Activated T-cell treated with anti-CD3 and anti-CD28 coated beads, Interleukin-2, amount 50 U/mL, for 24 hours (primary cell): ENCODE measurements around the gene HELZ.
"Not testable (repeated sequence)": the region's sequence is repeated elsewhere in the genome, so short reads cannot be mapped to it uniquely, and the experiment has no call there.

Source experiments
- DNase-seq: peaks from one replicate; pipeline ENCODE4 v3.0.0-alpha.2; 2020
- H3K27ac Mint-ChIP-seq: 2 replicates; pipeline ENCODE4 v1.8.0; 2020; ENCODE audit warnings: mild to moderate bottlenecking, mixed read lengths
- H3K27me3 Mint-ChIP-seq: 2 replicates; pipeline ENCODE4 v1.8.0; 2020; ENCODE audit warnings: mixed read lengths
- H3K36me3 Mint-ChIP-seq: 2 replicates; pipeline ENCODE4 v1.8.0; 2020; ENCODE audit warnings: low read depth, mixed read lengths
- H3K4me1 Mint-ChIP-seq: 2 replicates; pipeline ENCODE4 v1.8.0; 2020; ENCODE audit warnings: low read depth, mixed read lengths
- H3K4me3 Mint-ChIP-seq: 2 replicates; pipeline ENCODE4 v1.8.0; 2020; ENCODE audit warnings: mild to moderate bottlenecking, moderate library complexity, mixed read lengths
- H3K9me3 Mint-ChIP-seq: 2 replicates; pipeline ENCODE4 v1.8.0; 2020; ENCODE audit warnings: mixed read lengths

The HELZ gene

DNA sequence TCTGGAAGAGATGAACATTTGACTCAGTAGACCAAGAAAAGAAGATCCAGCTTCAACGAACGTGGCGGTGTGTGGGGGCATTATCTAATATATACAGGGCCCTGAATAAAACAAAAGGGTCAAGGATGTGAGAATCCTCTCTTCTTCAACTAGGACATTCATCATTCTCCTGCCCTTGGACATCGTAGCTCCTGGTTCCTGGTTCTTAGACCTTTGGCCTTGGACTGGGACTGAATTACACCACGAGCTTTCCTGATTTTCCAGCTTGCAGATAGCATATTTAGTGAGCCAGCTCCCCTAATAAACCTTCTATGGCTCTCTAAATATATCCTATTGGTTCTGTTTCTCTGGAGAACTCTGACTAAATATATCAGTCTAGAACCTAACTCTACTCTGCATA lies 29.5 kb upstream of the HELZ start:
- no peak overlapping the region for H3K4me3 Mint-ChIP-seq
- no peaks in the 10 kb centered on the region for H3K9me3 Mint-ChIP-seq
- no peak for DNase-seq
- no peaks in the 10 kb centered on the region for H3K36me3 Mint-ChIP-seq
- no peak overlapping the region for H3K27ac Mint-ChIP-seq
- no peaks in the 10 kb centered on the region for H3K4me1 Mint-ChIP-seq
- H3K27me3 Mint-ChIP-seq: no peaks in the 10 kb centered on the region

DNA sequence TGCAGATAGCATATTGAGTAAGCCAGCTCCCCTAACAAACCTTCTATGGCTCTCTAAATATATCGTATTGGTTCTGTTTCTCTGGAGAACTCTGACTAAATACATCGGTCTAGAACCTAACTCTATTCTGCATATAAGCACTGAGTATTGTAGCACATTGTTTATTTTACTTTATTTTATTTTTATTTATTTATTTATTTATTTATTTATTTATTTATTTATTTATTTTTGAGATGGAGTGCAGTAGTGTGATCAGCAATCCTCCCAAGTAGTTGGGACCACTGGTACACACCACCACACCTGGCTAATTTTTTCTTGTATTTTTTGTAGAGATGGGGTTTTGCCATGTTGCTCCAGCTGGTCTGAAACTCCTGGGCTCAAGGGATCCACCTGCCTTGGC lies 28.9 kb upstream of the HELZ start:
- Mint-ChIP-seq H3K4me1 (no peaks in the 10 kb centered on the region), H3K27ac (no peak overlapping the region), H3K4me3 (no peak overlapping the region), H3K9me3 (no peaks in the 10 kb centered on the region), H3K27me3 (no peaks in the 10 kb centered on the region), H3K36me3 (no peaks in the 10 kb centered on the region)
- DNase-seq: no peak

DNA sequence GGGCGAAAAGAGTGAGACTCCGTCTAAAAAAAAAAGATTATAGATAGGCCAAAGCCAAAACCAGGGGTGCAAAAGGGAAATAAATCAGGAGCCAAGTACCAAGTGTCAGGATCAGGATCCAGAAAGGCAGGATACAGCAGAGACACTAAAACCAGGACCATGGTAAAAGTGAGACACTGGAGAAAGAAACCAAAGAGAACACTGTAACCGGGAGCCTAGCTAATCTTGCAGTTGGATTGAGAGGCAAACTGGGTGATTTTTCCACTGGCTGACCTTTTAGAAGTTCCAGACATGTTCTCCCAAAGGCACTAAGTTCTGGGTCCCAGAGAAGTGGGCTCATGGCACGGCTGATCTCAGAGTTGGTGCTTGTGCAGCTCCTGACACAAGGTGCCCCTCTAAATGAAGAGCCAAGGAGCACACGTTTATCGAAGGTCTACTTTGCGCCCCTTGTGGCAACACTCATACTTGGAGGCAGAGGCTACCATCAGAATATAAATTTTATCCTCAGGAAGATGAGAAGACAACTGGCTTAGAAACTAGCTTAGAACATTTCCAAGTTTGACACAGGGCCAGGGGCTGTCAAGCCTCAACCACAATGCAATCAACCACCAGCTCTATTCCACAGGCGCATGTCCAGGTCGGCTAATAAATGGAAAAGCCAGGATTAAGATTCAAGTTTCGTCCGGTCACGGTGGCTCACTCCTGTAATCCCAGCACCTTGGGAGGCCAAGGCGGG lies 27.5 kb upstream of the HELZ start:
- H3K27me3 Mint-ChIP-seq: no peaks in the 10 kb centered on the region
- H3K4me1 Mint-ChIP-seq: no peaks in the 10 kb centered on the region
- DNase-seq: no peak
- H3K4me3 Mint-ChIP-seq: no peak overlapping the region
- H3K36me3 Mint-ChIP-seq: no peaks in the 10 kb centered on the region
- no peak overlapping the region for H3K27ac Mint-ChIP-seq
- no peaks in the 10 kb centered on the region for H3K9me3 Mint-ChIP-seq

DNA sequence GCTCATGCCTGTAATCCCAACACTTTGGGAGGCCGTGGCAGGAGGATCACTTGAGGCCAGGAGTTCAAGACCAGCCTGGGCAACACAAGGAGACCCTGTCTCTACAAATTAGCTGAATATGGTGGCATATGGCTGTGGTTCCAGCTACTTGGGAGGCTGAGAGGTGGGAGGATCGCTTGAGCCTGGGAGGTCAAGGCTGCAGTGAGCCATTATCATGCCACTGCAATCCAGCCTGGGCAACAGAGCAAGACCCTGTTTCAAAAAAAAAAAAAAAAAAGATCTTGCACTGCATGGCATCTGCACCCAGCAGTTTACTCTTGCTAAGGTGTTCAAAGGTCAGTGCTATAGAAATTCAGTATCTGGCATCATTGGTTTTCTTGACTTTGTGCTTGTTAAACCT lies 26.2 kb upstream of the HELZ start:
- H3K9me3 Mint-ChIP-seq, H3K4me3 Mint-ChIP-seq, H3K27me3 Mint-ChIP-seq, H3K4me1 Mint-ChIP-seq, DNase-seq, H3K36me3 Mint-ChIP-seq, H3K27ac Mint-ChIP-seq: not testable (repeated sequence)

DNA sequence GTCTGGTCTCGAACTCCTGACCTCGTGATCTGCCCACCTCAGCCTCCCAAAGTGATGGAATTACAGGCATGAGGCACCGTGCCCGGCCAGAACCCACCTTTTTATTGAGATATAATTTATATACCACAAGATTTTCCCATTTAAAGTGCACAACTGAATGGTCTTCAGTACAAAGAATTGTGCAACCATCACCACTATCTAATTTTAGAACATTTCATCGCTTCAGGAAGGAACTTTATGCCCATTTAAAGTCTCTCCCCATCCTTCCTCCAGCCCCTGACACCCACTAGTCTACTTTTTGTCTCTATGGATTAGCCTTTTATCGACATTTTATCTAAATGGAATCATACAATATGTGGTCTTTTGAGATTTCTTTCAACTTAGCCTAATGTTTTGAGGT lies 25.4 kb upstream of the HELZ start:
- no peak for DNase-seq
- no peak overlapping the region for H3K4me3 Mint-ChIP-seq
- H3K4me1 Mint-ChIP-seq: no peaks in the 10 kb centered on the region
- H3K27ac Mint-ChIP-seq: no peak overlapping the region
- no peaks in the 10 kb centered on the region for H3K27me3 Mint-ChIP-seq
- no peaks in the 10 kb centered on the region for H3K9me3 Mint-ChIP-seq
- H3K36me3 Mint-ChIP-seq: no peaks in the 10 kb centered on the region

DNA sequence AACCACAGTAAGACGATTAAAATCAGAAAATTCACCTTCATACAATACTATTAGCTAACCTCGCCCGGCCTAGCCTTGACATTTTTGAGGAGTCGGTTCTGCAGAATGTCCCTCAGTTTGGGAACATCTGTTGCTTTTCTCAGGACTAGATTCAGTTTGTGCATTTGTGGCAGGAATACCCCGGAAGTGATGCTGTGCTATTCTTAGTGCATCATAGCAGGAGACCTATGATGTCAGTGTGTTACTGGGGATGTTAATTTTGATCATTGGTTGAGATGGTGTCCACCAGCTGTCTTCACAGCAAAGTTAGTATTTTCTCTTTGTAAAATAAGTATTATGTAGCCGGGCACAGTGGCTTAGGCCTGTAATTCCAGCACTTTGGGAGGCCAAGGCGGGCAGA lies 21.5 kb upstream of the HELZ start:
- Mint-ChIP-seq H3K9me3 (no peaks in the 10 kb centered on the region), H3K27me3 (no peaks in the 10 kb centered on the region), H3K36me3 (no peaks in the 10 kb centered on the region), H3K4me1 (no peaks in the 10 kb centered on the region), H3K4me3 (no peak overlapping the region), H3K27ac (no peak overlapping the region)
- DNase-seq: no peak

DNA sequence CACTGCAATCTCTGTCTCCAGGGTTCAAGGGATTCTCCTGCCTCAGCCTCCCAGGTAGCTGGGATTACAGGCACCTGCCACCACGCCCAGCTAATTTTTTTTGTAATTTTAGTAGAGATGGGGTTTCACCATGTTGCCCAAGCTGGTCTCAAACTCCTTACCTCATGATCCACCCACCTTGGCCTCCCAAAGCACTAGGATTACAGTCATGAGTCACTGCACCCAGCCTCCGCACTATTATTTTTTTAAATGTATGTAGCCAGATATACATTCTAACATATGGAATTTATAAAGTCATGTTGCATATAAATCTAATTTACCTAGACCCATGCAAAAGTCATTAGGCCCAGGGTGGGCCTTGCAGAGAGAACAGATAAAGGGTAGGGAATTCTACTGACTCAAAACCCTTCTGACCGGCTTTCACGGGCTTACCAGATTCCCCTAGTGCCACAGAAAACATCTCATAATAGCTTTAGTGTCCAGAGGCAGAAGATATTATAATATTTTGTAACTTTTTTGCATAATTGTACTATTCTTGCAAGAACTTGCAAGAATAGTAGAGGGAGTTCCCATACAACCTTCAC lies 20.5 kb upstream of the HELZ start:
- Mint-ChIP-seq H3K36me3 (no peaks in the 10 kb centered on the region), H3K9me3 (no peaks in the 10 kb centered on the region), H3K27ac (no peak overlapping the region), H3K4me3 (no peak overlapping the region), H3K4me1 (no peaks in the 10 kb centered on the region), H3K27me3 (no peaks in the 10 kb centered on the region)
- DNase-seq: no peak

DNA sequence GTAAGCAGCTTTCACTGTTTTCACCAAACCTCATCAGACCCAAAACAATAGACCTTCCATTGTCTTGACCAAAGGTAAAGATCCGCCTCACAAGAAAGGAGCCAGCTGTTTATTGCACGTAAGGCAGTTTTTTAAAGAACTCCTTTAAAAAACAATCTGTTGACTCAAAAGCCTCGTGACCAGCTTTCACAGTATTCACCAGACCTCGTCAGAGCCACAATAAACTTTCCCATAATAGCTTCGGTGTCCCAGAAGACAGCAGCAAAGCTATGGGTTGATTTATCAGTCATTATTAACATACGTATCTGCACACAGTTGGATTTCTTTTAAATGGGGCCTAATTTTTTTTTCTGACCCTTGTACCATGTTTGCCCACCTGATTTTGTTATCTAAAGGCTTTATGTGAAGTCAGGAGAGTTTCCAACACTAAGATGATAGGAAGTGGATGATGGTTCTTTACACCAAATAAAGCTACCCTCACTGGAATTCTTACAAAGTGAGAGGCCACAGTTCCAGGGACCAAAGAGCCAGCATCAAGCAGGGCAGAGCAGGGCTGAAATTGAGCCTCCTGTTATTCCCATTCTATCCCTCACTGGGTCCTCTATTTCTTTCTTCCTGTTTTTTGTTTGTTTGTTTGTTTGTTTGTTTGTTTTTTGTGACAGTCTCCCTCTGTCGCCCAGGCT lies 17.6 kb upstream of the HELZ start:
- no peak overlapping the region for H3K4me3 Mint-ChIP-seq
- no peaks in the 10 kb centered on the region for H3K9me3 Mint-ChIP-seq

DNA sequence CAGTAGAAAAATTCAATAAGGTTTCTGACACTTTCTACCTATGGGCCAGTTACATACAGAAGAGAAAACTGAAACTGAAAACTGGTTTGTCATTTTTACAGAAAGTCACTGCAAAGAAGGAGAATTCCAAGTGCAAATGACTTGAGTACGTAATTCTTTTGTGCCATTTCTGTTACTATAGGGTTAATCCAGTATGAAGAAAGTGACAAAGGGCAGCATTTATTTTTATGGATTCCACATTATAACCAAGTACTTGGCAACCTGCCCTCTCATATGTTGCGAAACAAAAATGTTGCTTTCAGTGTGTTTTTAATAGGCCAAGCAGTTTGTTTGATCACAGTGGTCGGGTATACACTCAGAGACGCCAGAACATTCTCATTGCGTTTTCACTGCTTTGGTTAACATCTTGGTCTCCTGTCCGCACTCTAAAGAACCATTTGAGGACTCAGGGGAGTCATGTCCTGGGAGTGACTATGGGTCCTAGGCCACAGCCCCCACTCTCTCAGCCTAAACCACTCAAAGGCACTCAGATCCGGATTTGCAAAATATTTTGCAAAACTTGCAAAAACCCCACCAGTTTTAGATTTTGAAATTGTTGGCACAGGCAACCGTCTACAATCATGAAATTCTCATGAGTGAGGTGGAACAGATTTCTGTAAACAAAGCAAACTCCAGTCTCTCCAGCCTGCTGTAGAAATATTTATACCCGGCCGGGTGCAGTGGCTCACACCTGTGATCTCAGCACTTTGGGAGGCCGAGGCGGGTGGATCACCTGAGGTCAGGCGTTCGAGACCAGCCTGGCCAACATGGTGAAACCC lies 15.4 kb upstream of the HELZ start:
- Mint-ChIP-seq H3K4me3 (no peak overlapping the region), H3K4me1 (peaks cover 30% of the 10 kb centered on the region), H3K36me3 (no peaks in the 10 kb centered on the region), H3K27me3 (no peaks in the 10 kb centered on the region), H3K9me3 (no peaks in the 10 kb centered on the region), H3K27ac (no peak overlapping the region)
- no peak for DNase-seq

More for the DNA sequence above, 17.6 kb upstream of the HELZ start:
- no peaks in the 10 kb centered on the region for H3K27me3 Mint-ChIP-seq
- no peak overlapping the region for H3K27ac Mint-ChIP-seq
- DNase-seq: no peak
- H3K36me3 Mint-ChIP-seq: no peaks in the 10 kb centered on the region
- peaks cover 23% of the 10 kb centered on the region for H3K4me1 Mint-ChIP-seq

DNA sequence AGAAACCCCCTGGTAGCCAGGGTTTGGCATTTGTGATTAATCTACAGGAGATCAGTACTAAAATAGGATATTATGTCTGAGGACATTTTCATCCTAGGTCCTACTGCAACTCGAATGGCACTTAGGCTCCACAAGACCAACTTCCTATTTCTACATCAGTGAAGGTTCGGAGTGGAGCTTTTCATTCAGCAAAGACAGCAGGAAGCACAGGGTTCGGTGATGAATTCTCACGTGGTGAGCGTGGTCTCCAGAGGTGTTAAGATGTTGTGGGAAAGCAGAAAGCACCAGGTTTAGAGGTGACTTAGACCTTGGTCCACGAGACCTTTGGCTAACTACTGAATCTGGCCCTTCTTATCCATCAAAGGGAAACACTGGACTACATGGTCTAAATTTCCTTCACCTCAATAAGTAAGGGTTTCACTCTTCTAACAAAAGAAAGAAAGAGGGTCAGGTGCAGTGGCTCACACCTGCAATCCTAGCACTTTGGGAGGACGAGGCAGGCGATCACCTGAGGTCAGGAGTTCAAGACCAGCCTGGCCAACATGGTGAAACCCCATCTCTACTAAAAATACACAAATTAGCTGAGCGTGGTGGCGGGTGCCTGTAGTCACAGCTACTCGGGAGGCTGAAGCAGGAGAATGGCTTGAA lies 13.9 kb upstream of the HELZ start:
- DNase-seq: peak; percentile 41
- Mint-ChIP-seq H3K4me3 (no peak overlapping the region), H3K27me3 (no peaks in the 10 kb centered on the region), H3K36me3 (no peaks in the 10 kb centered on the region), H3K9me3 (no peaks in the 10 kb centered on the region), H3K4me1 (peaks cover 30% of the 10 kb centered on the region), H3K27ac (peak overlapping the region; percentile 11)

DNA sequence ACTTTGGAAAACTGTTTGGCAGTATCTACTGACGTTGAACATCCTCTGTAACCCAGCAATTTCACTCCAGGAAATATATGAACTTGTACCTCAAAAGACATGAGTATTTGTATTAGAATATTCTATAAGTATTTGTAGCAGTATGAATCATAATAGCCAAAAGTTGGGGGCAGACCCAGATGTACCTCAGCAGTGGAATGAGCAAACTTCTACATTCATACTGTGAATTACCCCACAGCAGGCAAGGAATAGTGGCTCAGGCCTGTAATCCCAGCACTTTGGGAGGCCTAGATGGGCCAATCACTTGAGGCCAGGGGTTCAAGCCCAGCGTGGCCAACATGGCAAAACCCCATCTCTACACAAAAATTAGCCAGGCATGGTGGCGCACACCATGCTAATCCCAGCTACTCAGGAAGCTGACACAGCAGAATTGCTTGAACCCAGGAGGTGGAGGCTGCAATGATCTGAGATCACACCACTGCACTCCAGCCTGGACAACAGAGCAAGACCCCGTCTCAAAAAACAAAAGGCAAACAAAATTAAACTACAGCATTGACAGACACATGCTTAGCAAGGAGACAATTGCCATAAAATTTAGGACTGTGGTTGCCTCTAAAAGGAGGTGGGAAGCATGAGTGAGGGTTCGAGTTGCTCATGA lies 11.2 kb upstream of the HELZ start:
- no peak for DNase-seq
- Mint-ChIP-seq H3K36me3 (no peaks in the 10 kb centered on the region), H3K4me3 (no peak overlapping the region), H3K27me3 (no peaks in the 10 kb centered on the region), H3K9me3 (no peaks in the 10 kb centered on the region), H3K27ac (no peak overlapping the region), H3K4me1 (peaks cover 30% of the 10 kb centered on the region)

DNA sequence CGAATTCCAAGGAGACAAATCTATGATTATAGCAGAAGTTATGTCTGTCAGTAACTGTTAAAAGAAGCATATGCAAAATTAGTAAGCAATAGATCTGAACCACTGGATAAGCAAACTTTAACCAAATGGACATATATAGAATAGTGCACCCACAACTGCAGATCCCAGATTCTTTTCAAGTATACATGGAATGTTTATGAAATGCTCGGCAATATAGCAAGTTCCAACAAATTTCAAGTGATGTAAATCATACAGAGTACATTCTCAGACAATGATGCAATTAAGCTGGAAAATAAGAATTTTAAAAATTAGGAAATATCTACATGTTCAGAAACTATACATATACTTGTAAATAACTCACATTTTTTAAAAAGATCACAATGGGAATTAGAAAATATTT lies 8.4 kb upstream of the HELZ start:
- Mint-ChIP-seq H3K27ac (no peak overlapping the region), H3K4me1 (peaks cover 15% of the 10 kb centered on the region), H3K4me3 (no peak overlapping the region), H3K9me3 (no peaks in the 10 kb centered on the region), H3K27me3 (no peaks in the 10 kb centered on the region), H3K36me3 (no peaks in the 10 kb centered on the region)
- DNase-seq: no peak

DNA sequence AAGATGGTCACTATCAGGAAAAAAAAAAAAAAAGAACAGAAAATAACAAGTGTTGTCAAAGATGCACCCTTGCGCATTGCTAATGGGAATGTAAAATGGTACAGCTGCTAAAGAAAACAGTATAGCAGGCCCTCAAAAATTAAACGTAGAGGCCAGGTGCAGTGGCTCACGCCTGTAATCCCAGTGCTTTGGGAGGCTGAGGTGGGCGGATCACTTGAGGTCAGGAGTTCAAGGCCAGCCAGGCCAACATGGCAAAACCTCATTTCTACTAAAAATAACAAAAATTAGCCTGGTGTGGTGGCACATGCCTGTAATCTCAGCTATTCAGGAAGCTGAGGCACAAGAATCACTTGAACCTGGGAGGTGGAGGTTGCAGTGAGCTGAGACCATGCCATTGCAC lies 6.6 kb upstream of the HELZ start:
- not testable (repeated sequence) for H3K4me3 Mint-ChIP-seq, H3K27ac Mint-ChIP-seq, H3K9me3 Mint-ChIP-seq, DNase-seq, H3K27me3 Mint-ChIP-seq, H3K36me3 Mint-ChIP-seq
- H3K4me1 Mint-ChIP-seq: peaks cover 13% of the 10 kb centered on the region

DNA sequence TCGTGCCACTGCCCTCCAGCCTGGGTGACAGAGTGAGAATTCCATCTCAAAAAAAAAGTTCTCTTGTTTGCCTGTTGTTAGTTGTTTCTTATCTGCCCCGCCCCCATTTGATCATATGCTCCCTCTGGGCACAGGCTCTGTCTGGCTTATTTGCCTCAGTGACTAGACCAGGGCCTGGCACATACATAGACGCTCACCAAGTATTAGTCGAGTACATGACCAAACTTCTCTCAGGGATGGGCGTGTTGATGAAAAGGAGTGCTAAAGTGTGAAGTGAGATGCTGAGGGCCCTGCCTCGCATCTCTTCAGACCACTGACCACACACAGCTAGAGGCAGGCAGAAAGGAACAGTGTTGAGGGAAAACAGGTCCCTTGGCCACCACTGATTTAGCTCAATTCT lies 3.3 kb upstream of the HELZ start:
- DNase-seq: no peak
- no peak overlapping the region for H3K27ac Mint-ChIP-seq
- H3K4me1 Mint-ChIP-seq: peaks cover 20% of the 10 kb centered on the region
- H3K9me3 Mint-ChIP-seq: no peaks in the 10 kb centered on the region
- H3K27me3 Mint-ChIP-seq: no peaks in the 10 kb centered on the region
- peaks cover 11% of the 10 kb centered on the region for H3K36me3 Mint-ChIP-seq
- no peak overlapping the region for H3K4me3 Mint-ChIP-seq
